ENCODE data around the gene SLC44A3. TPM values are rescaled to one million over a fixed set of nuclear protein-coding genes. Genes with fewer than 3 reads are reported as not detected.

The SLC44A3 gene
- 10 to 100 TPM; 20.6 to 60.5 (median 41.8) TPM for total RNA-seq

GRCh38 chr1:94819945-94820746 is at the start of gene SLC44A3:
Gene SLC44A3, plus strand, starts transcription at chr1:94820357. Its CDS starts 95 bp downstream, at chr1:94820452.
- Histone ChIP-seq H3K27me3 (no peaks in the 10 kb centered on the region), H3K9me3 (no peaks in the 10 kb centered on the region), H3K36me3 (no peaks in the 10 kb centered on the region), H3K27ac (peak within 1 kb of the TSS; percentile 81 to 90 (median 90)), H3K4me3 (peak within 1 kb of the TSS; percentile 53 to 70 (median 62)), H3K4me1 (peaks cover 3 to 44% (median 9%) of the 10 kb centered on the region in 4 donors)
- in situ Hi-C loops (cut with MboI; ENCODE audit: low pct_ligation_motif_present in 1 of 4, low pct_unique_long_range_greater_than_20kb in 1 of 4, low sequenced_read_pairs in 3 of 4) = loop anchor here in 2 of 4 donors (25.0 kb wide), 1 partner anchor 758 kb away; no protein-coding TSS in a partner anchor
- peak; percentile 55 for TF ChIP-seq POLR2A (IDR thresholded peaks at IDR 0.05)
- TF ChIP-seq EP300 (IDR thresholded peaks at IDR 0.05; ENCODE audit: low read depth) = no peak
- TF ChIP-seq, protein P1, sequence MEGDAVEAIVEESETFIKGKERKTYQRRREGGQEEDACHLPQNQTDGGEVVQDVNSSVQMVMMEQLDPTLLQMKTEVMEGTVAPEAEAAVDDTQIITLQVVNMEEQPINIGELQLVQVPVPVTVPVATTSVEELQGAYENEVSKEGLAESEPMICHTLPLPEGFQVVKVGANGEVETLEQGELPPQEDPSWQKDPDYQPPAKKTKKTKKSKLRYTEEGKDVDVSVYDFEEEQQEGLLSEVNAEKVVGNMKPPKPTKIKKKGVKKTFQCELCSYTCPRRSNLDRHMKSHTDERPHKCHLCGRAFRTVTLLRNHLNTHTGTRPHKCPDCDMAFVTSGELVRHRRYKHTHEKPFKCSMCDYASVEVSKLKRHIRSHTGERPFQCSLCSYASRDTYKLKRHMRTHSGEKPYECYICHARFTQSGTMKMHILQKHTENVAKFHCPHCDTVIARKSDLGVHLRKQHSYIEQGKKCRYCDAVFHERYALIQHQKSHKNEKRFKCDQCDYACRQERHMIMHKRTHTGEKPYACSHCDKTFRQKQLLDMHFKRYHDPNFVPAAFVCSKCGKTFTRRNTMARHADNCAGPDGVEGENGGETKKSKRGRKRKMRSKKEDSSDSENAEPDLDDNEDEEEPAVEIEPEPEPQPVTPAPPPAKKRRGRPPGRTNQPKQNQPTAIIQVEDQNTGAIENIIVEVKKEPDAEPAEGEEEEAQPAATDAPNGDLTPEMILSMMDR (IDR thresholded peaks at IDR 0.05) = peak in 3 of 5 experiments; percentile 12 to 33 (median 32)
- TF ChIP-seq POLR2AphosphoS5 (IDR thresholded peaks at IDR 0.05) = peak in 2 of 3 donors; percentile 31 to 65
- intact Hi-C loops (cut with DNase I; ENCODE audit: low total_unique reads) = no loop called here
- 0 to 9% methylated on average over 1 to 26 of the region's 77 CpGs for WGBS, 2 donors (ENCODE audit: low coverage in 1 of 2)
- DNase-seq = peak; percentile 65

DNA sequence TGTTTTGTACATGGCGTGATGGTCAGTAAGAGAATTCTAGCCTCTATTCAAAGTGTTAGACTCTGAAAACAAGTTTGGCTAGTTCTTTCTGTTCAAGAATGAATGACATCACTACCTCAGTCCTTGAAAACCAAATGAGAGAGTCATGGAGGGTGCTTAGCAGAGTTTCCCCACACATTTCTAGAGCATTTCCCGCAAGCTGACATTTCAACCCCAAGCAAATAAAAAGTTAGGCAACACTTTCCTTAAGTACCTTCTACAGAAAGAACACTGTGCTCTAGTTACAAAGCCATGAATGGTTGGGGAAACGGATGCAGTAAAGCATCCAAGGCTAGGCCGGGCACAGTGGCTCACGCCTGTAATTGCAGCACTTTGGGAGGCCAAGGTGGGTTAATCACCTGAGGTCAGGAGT is 47.9 kb upstream of the SLC44A3 start:
- TF ChIP-seq POLR2AphosphoS5 (IDR thresholded peaks at IDR 0.05) = peak in 1 of 3 donors; percentile 21
- TF ChIP-seq, protein P1 (IDR thresholded peaks at IDR 0.05) = no peak
- H3K4me1 ChIP-seq = no peaks in the 10 kb centered on the region
- no peaks in the 10 kb centered on the region for H3K27me3 ChIP-seq
- no peak for DNase-seq
- intact Hi-C loops (cut with DNase I; ENCODE audit: low total_unique reads) = no loop called here
- H3K27ac ChIP-seq = peak overlapping the region in 2 of 4 donors; percentile 1 to 3
- H3K4me3 ChIP-seq = no peak overlapping the region
- in situ Hi-C loops (cut with MboI; ENCODE audit: low pct_ligation_motif_present in 1 of 4, low pct_unique_long_range_greater_than_20kb in 1 of 4, low sequenced_read_pairs in 3 of 4) = no loop called here
- no peaks in the 10 kb centered on the region for H3K9me3 ChIP-seq
- H3K36me3 ChIP-seq = no peaks in the 10 kb centered on the region
- 88 to 92% methylated on average over 4 to 5 of the region's 5 CpGs for WGBS, 2 donors (ENCODE audit: low coverage in 1 of 2)

DNA sequence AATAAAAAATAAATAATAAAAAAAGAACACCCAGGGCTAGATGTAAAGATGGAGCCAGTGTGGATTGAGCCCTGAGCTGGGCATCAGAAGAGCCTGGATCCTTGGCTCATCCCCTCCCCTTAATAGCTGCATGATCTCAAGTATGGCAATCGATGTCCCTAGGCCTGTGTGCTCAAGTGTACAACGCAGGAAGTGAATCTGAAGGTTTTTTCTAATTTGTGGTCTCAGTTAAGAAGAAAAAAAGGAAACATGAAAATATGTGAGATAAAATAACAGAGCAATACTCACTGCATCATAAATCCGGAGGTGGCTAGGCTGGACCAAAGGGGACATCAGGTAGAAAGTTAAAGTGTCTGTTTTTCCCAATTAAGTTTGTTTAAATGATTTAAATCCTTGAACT is 47.3 kb upstream of the SLC44A3 start:
- WGBS, 2 donors (ENCODE audit: low coverage in 1 of 2) = 66 to 67% methylated on average over 3 of the region's 3 CpGs
- no peak for DNase-seq
- H3K36me3 ChIP-seq = no peaks in the 10 kb centered on the region
- no peaks in the 10 kb centered on the region for H3K9me3 ChIP-seq
- H3K27ac ChIP-seq = peak overlapping the region in 1 of 4 donors; percentile 1
- no peaks in the 10 kb centered on the region for H3K4me1 ChIP-seq
- intact Hi-C loops (cut with DNase I; ENCODE audit: low total_unique reads) = no loop called here
- no peak overlapping the region for H3K4me3 ChIP-seq
- no peaks in the 10 kb centered on the region for H3K27me3 ChIP-seq
- TF ChIP-seq EP300 (IDR thresholded peaks at IDR 0.05; ENCODE audit: low read depth) (no peak), POLR2A (IDR thresholded peaks at IDR 0.05) (no peak), POLR2AphosphoS5 (IDR thresholded peaks at IDR 0.05) (no peak)
- TF ChIP-seq, protein P1 (IDR thresholded peaks at IDR 0.05) = no peak
- in situ Hi-C loops (cut with MboI; ENCODE audit: low pct_ligation_motif_present in 1 of 4, low pct_unique_long_range_greater_than_20kb in 1 of 4, low sequenced_read_pairs in 3 of 4) = no loop called here

DNA sequence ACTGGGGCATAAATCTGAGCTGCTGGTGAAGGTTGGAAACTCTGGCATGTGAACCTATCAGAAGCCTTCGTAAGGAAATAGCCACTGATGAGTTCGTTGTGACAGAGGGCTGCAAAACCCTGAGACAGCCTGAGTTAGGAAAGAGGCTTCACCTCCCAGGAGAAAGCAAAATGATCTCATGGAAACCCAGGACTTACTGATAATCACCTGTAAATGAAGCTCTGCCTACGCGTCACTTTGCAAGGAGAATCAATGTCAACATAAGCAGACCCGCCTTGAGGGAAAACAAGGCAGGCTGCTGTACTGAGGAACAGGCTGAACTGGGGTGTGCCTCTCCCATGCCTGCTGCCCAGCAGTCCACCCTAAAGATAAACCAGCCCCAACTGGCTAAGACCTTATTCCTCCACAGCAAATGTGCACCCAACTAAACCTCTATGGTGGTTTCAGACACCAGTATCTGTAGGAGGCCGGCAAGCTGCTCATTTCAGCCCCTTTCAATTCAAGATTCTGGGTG is 46.8 kb upstream of the SLC44A3 start:
- Histone ChIP-seq H3K4me3 (no peak overlapping the region), H3K36me3 (no peaks in the 10 kb centered on the region), H3K9me3 (no peaks in the 10 kb centered on the region), H3K4me1 (no peaks in the 10 kb centered on the region), H3K27ac (peak overlapping the region in 2 of 4 donors; percentile 1 to 15), H3K27me3 (no peaks in the 10 kb centered on the region)
- DNase-seq = no peak
- 88 to 92% methylated on average over 2 to 6 of the region's 6 CpGs for WGBS, 2 donors (ENCODE audit: low coverage in 1 of 2)
- in situ Hi-C loops (cut with MboI; ENCODE audit: low pct_ligation_motif_present in 1 of 4, low pct_unique_long_range_greater_than_20kb in 1 of 4, low sequenced_read_pairs in 3 of 4) = no loop called here
- TF ChIP-seq, protein P1 (IDR thresholded peaks at IDR 0.05) = no peak
- TF ChIP-seq POLR2A (IDR thresholded peaks at IDR 0.05) = no peak
- TF ChIP-seq EP300 (IDR thresholded peaks at IDR 0.05; ENCODE audit: low read depth) = no peak
- TF ChIP-seq POLR2AphosphoS5 (IDR thresholded peaks at IDR 0.05) = no peak
- intact Hi-C loops (cut with DNase I; ENCODE audit: low total_unique reads) = no loop called here

All from transverse colon (tissue), 4 donors.